Activated T-helper 2 cell treated with anti-CD3 and anti-CD28 coated beads, Interferon-gamma antibody, Interleukin-2, Interleukin-4, amounts not matched to agents 10 μg/mL and 5 μg/mL and 100 μg/mL, durations not matched to agents 14 hours and 24 hours and 36 hours (primary cell): ENCODE measurements around the gene INAFM2. TPM values are rescaled to one million over a fixed set of nuclear protein-coding genes. Genes with fewer than 3 reads are reported as not detected.

Experiments used
- DNase-seq: peaks from one replicate; pipeline ENCODE4 v3.0.0; 2021; ENCODE audit warnings: low spot score
- H3K27ac Mint-ChIP-seq: one replicate; pipeline ENCODE4 v1.8.0; 2021; ENCODE audit warnings: mixed read lengths
- H3K27me3 Mint-ChIP-seq: one replicate; pipeline ENCODE4 v1.8.0; 2021; ENCODE audit warnings: low read depth, mixed read lengths
- H3K36me3 Mint-ChIP-seq: one replicate; pipeline ENCODE4 v1.8.0; 2021; ENCODE audit warnings: low read depth, mixed read lengths
- H3K4me1 Mint-ChIP-seq: one replicate; pipeline ENCODE4 v1.8.0; 2021; ENCODE audit warnings: low read depth, mixed read lengths
- H3K4me3 Mint-ChIP-seq: one replicate; pipeline ENCODE4 v1.8.0; 2021; ENCODE audit warnings: low read depth, mild to moderate bottlenecking, moderate library complexity, mixed read lengths
- H3K9me3 Mint-ChIP-seq: one replicate; pipeline ENCODE4 v1.8.0; 2021; ENCODE audit warnings: mixed read lengths
- intact Hi-C: fragments of 100-400 bp; cut with micrococcal nuclease; formaldehyde crosslinking; loops from one replicate; pipeline ENCODE4 v1.15.1; 2023
- total RNA-seq: library from RNA; stranded (reverse); gene quantifications from 2 replicates; pipeline ENCODE4 v1.2.3, GENCODE V29; 2022

Gene INAFM2
- total RNA-seq, 1 donor from 2014 or later, result 16.7 TPM

- no peak overlapping the region for H3K27ac Mint-ChIP-seq
- no peaks in the 10 kb centered on the region for H3K36me3 Mint-ChIP-seq
- H3K9me3 Mint-ChIP-seq, result no peaks in the 10 kb centered on the region
- H3K4me3 Mint-ChIP-seq, result peak overlapping the region; percentile 75
- intact Hi-C loops, result loop anchor here (1.0 kb wide), 1 partner anchor 10 kb away; no protein-coding TSS in a partner anchor
- DNase-seq, result peak; percentile 27
- peaks cover 7% of the 10 kb centered on the region for H3K4me1 Mint-ChIP-seq
- peaks cover 30% of the 10 kb centered on the region for H3K27me3 Mint-ChIP-seq
Observed at GRCh38 chr15:40358471-40359353, 35.2 kb downstream of the INAFM2 start.

- intact Hi-C loops, result no loop called here
- no peaks in the 10 kb centered on the region for H3K36me3 Mint-ChIP-seq
- H3K27ac Mint-ChIP-seq, result no peak overlapping the region
- H3K4me1 Mint-ChIP-seq, result peaks cover 7% of the 10 kb centered on the region
- no peak for DNase-seq
- no peaks in the 10 kb centered on the region for H3K9me3 Mint-ChIP-seq
- H3K4me3 Mint-ChIP-seq, result no peak overlapping the region
- H3K27me3 Mint-ChIP-seq, result peaks cover 25% of the 10 kb centered on the region
Observed at GRCh38 chr15:40360015-40360414, 36.5 kb downstream of the INAFM2 start.

GRCh38 chr15:40361640-40362039 lies 38.1 kb downstream of the INAFM2 start:
- DNase-seq, result no peak
- H3K4me3 Mint-ChIP-seq, result no peak overlapping the region
- intact Hi-C loops, result no loop called here
- H3K9me3 Mint-ChIP-seq, result no peaks in the 10 kb centered on the region
- no peak overlapping the region for H3K27ac Mint-ChIP-seq
- H3K27me3 Mint-ChIP-seq, result peaks cover 18% of the 10 kb centered on the region
- peaks cover 7% of the 10 kb centered on the region for H3K4me1 Mint-ChIP-seq
- no peaks in the 10 kb centered on the region for H3K36me3 Mint-ChIP-seq

GRCh38 chr15:40363611-40364010 lies 40.1 kb downstream of the INAFM2 start:
- peaks cover 11% of the 10 kb centered on the region for H3K27me3 Mint-ChIP-seq
- peaks cover 15% of the 10 kb centered on the region for H3K4me1 Mint-ChIP-seq
- no peak overlapping the region for H3K27ac Mint-ChIP-seq
- intact Hi-C loops, result no loop called here
- H3K4me3 Mint-ChIP-seq, result no peak overlapping the region
- DNase-seq, result no peak
- H3K9me3 Mint-ChIP-seq, result no peaks in the 10 kb centered on the region
- no peaks in the 10 kb centered on the region for H3K36me3 Mint-ChIP-seq

- intact Hi-C loops, result no loop called here
- Mint-ChIP-seq H3K4me3 (no peak overlapping the region), H3K4me1 (peaks cover 11% of the 10 kb centered on the region), H3K27ac (no peak overlapping the region), H3K36me3 (no peaks in the 10 kb centered on the region), H3K27me3 (peaks cover 10% of the 10 kb centered on the region), H3K9me3 (no peaks in the 10 kb centered on the region)
- DNase-seq, result no peak
Observed at GRCh38 chr15:40364251-40364650, 40.8 kb downstream of the INAFM2 start.

GRCh38 chr15:40365016-40365415 lies 41.5 kb downstream of the INAFM2 start:
- Mint-ChIP-seq H3K9me3 (no peaks in the 10 kb centered on the region), H3K36me3 (no peaks in the 10 kb centered on the region), H3K4me1 (peaks cover 11% of the 10 kb centered on the region), H3K27ac (no peak overlapping the region), H3K4me3 (no peak overlapping the region), H3K27me3 (peaks cover 9% of the 10 kb centered on the region)
- DNase-seq, result no peak
- intact Hi-C loops, result loop anchor here (5.0 kb wide), 1 partner anchor 42 kb away; the partner anchor contains the start of gene IVD

GRCh38 chr15:40365624-40366456 lies 42.3 kb downstream of the INAFM2 start:
- H3K36me3 Mint-ChIP-seq, result no peaks in the 10 kb centered on the region
- H3K9me3 Mint-ChIP-seq, result no peaks in the 10 kb centered on the region
- peaks cover 8% of the 10 kb centered on the region for H3K27me3 Mint-ChIP-seq
- H3K4me1 Mint-ChIP-seq, result peaks cover 11% of the 10 kb centered on the region
- no peak overlapping the region for H3K27ac Mint-ChIP-seq
- intact Hi-C loops, result loop anchor here (5.0 kb wide), 1 partner anchor 41 kb away; the partner anchor contains the start of gene IVD
- no peak overlapping the region for H3K4me3 Mint-ChIP-seq
- DNase-seq, result no peak

- intact Hi-C loops, result loop anchor here (5.0 kb wide), 1 partner anchor 41 kb away; the partner anchor contains the start of gene IVD
- Mint-ChIP-seq H3K27ac (no peak overlapping the region), H3K27me3 (peaks cover 13% of the 10 kb centered on the region), H3K4me1 (peaks cover 11% of the 10 kb centered on the region), H3K9me3 (no peaks in the 10 kb centered on the region), H3K4me3 (peak overlapping the region; percentile 74), H3K36me3 (no peaks in the 10 kb centered on the region)
- DNase-seq, result no peak
Observed at GRCh38 chr15:40366457-40367370, 43.2 kb downstream of the INAFM2 start.

GRCh38 chr15:40367371-40367685 lies 43.8 kb downstream of the INAFM2 start:
- H3K27me3 Mint-ChIP-seq, result peaks cover 20% of the 10 kb centered on the region
- peak overlapping the region; percentile 74 for H3K4me3 Mint-ChIP-seq
- H3K36me3 Mint-ChIP-seq, result no peaks in the 10 kb centered on the region
- H3K4me1 Mint-ChIP-seq, result peaks cover 11% of the 10 kb centered on the region
- H3K27ac Mint-ChIP-seq, result no peak overlapping the region
- intact Hi-C loops, result loop anchor here (5.0 kb wide), 1 partner anchor 40 kb away; the partner anchor contains the start of gene IVD
- H3K9me3 Mint-ChIP-seq, result no peaks in the 10 kb centered on the region
- no peak for DNase-seq

- H3K4me1 Mint-ChIP-seq, result peaks cover 11% of the 10 kb centered on the region
- peak; percentile 88 for DNase-seq
- no peaks in the 10 kb centered on the region for H3K9me3 Mint-ChIP-seq
- H3K27me3 Mint-ChIP-seq, result peaks cover 23% of the 10 kb centered on the region
- intact Hi-C loops, result loop anchor here (1.0 to 5.0 kb wide), 4 partner anchors 10 to 54 kb away; partner anchors contain the start of genes DISP2, IVD and KNSTRN
- peak overlapping the region; percentile 46 for H3K27ac Mint-ChIP-seq
- H3K36me3 Mint-ChIP-seq, result no peaks in the 10 kb centered on the region
- peak overlapping the region; percentile 74 for H3K4me3 Mint-ChIP-seq
Observed at GRCh38 chr15:40367686-40368611, 44.5 kb downstream of the INAFM2 start.

GRCh38 chr15:40368719-40369473 lies 45.4 kb downstream of the INAFM2 start:
- peaks cover 23% of the 10 kb centered on the region for H3K27me3 Mint-ChIP-seq
- peaks cover 11% of the 10 kb centered on the region for H3K4me1 Mint-ChIP-seq
- no peaks in the 10 kb centered on the region for H3K36me3 Mint-ChIP-seq
- peak overlapping the region; percentile 8 for H3K4me3 Mint-ChIP-seq
- no peak overlapping the region for H3K27ac Mint-ChIP-seq
- intact Hi-C loops, result loop anchor here (1.0 to 5.0 kb wide), 4 partner anchors 11 to 53 kb away; partner anchors contain the start of genes DISP2, IVD and KNSTRN
- no peaks in the 10 kb centered on the region for H3K9me3 Mint-ChIP-seq
- DNase-seq, result no peak
